ENCODE data around the gene PLD4. TPM values are rescaled to one million over a fixed set of nuclear protein-coding genes. Genes with fewer than 3 reads are reported as not detected.
"Not testable (repeated sequence)": the region's sequence is repeated elsewhere in the genome, so short reads cannot be mapped to it uniquely, and the experiment has no call there.

Gene PLD4
- total RNA-seq, 3 donors from 2014 or later, result 0.38 to 2.2 (median 0.39) TPM

DNA sequence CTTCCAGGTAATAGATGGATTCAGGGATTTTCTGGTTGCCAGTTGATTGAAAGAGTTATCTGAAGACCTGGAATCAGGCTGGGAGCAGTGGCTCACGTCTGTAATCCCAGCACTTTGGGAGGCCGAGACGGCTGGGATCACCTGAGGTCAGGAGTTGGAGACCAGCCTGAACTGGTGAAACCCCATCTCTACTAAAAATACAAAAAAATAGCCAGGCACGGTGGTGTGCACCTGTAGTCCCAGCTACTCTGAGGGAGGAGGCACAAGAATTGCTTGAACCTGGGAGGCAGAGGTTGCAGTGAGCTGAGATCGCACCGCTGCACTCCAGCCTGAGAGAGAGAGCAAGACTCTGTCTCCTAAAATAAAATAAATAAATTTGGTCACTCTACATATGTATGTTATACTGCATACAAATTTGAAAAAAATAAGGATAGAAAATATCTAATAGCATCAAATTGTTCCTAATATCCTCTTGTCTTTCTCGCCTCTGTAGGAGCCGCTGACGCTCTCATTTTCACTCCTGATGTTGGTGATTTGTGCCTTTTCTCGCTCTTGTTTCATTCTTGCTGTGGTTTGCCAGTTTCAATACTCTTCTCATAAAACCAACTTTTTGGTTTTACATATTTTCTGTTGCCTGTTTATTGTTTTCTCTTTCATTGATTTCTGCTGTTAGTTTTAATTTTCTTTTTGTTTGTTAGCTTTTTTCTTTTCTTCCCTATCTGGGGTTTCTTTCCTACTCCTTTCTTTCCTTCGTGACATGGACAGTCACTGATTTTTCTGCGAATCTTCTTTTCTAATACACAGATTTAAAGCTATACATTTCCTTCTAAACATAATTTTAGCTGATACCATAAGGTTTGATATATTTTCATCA lies 23.8 kb upstream of the PLD4 start:
- no peak overlapping the region for H3K4me3 ChIP-seq
- DNase-seq, result no peak
- ATAC-seq, result no peak
- no peaks in the 10 kb centered on the region for H3K9me3 ChIP-seq
- intact Hi-C loops (cut with DNase I, micrococcal nuclease), result no loop called here
- H3K36me3 ChIP-seq (ENCODE audit: low read depth), result no peaks in the 10 kb centered on the region
- no peaks in the 10 kb centered on the region for H3K4me1 ChIP-seq (ENCODE audit: low read depth)
- TF ChIP-seq, protein P1, sequence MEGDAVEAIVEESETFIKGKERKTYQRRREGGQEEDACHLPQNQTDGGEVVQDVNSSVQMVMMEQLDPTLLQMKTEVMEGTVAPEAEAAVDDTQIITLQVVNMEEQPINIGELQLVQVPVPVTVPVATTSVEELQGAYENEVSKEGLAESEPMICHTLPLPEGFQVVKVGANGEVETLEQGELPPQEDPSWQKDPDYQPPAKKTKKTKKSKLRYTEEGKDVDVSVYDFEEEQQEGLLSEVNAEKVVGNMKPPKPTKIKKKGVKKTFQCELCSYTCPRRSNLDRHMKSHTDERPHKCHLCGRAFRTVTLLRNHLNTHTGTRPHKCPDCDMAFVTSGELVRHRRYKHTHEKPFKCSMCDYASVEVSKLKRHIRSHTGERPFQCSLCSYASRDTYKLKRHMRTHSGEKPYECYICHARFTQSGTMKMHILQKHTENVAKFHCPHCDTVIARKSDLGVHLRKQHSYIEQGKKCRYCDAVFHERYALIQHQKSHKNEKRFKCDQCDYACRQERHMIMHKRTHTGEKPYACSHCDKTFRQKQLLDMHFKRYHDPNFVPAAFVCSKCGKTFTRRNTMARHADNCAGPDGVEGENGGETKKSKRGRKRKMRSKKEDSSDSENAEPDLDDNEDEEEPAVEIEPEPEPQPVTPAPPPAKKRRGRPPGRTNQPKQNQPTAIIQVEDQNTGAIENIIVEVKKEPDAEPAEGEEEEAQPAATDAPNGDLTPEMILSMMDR (IDR thresholded peaks at IDR 0.05), result no peak

DNA sequence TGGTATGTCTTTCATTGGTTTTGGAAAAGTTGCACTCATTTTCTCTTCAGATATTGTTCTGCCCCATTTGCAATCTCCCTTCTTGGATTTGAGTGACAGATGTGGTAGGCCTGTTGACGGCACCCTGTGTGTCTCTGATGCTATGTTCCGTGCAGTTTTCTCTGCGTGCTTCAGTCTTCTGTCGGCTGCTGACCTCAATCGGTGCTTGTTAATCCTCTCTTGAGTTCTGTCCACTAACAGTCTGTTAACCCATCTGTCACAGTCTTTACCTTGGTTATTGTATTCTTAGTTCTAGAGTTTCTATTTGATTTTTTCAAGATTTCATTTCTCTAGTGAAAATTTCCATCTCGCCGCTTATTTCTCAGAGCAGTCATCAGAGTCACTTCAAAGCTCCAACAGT lies 20.7 kb upstream of the PLD4 start:
- H3K4me1 ChIP-seq (ENCODE audit: low read depth), result no peaks in the 10 kb centered on the region
- intact Hi-C loops (cut with DNase I, micrococcal nuclease), result no loop called here
- DNase-seq, result no peak
- TF ChIP-seq, protein P1 (IDR thresholded peaks at IDR 0.05), result no peak
- H3K4me3 ChIP-seq, result no peak overlapping the region
- H3K36me3 ChIP-seq (ENCODE audit: low read depth), result no peaks in the 10 kb centered on the region
- H3K9me3 ChIP-seq, result no peaks in the 10 kb centered on the region
- no peak for ATAC-seq

DNA sequence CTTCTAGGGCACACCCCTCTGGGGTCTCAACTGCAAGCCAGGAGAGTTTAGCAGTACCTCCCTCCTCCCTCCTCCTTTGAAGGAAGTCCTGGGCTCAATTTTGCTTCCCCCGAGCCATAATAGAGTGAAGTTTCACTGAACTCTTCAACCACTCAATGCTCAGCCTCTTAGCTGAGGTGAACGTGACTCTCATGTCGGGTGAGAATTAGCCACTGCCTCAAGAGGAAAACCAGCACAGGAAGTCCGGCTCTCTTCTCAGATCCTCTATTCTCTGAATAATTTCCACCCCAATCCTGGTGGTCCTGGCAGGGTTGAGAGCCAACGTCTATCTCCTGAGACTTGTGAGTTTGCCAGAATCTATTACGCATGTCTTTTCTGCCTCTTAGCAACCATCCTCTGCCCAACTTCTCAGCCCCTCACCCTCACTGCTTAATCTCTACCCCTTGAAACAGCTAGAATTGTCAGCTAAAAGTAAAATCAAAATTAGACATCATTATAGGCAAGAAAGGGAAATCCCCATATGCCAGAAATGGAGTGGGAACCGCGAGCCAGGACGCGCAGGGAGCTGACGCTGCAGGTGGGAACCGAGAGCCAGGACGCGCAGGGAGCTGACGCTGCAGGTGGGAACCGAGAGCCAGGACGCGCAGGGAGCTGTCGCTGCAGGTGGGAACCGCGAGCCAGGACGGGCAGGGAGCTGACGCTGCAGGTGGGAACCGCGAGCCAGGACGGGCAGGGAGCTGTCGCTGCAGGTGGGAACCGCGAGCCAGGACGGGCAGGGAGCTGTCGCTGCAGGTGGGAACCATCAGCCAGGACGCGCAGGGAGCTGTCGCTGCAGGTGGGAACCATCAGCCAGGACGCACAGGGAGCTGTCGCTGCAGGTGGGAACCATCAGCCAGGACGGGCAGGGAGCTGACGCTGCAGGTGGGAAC lies 19.8 kb upstream of the PLD4 start:
- H3K36me3 ChIP-seq (ENCODE audit: low read depth); H3K4me3 ChIP-seq; H3K9me3 ChIP-seq; intact Hi-C loops (cut with DNase I, micrococcal nuclease); H3K4me1 ChIP-seq (ENCODE audit: low read depth); ATAC-seq; DNase-seq: not testable (repeated sequence)

DNA sequence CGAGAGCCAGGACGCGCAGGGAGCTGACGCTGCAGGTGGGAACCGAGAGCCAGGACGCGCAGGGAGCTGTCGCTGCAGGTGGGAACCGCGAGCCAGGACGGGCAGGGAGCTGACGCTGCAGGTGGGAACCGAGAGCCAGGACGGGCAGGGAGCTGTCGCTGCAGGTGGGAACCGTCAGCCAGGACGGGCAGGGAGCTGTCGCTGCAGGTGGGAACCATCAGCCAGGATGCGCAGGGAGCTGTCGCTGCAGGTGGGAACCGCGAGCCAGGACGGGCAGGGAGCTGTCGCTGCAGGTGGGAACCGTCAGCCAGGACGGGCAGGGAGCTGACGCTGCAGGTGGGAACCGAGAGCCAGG lies 19.1 kb upstream of the PLD4 start:
- H3K4me1 ChIP-seq (ENCODE audit: low read depth); intact Hi-C loops (cut with DNase I, micrococcal nuclease); H3K4me3 ChIP-seq; H3K9me3 ChIP-seq; ATAC-seq; H3K36me3 ChIP-seq (ENCODE audit: low read depth); DNase-seq: not testable (repeated sequence)

DNA sequence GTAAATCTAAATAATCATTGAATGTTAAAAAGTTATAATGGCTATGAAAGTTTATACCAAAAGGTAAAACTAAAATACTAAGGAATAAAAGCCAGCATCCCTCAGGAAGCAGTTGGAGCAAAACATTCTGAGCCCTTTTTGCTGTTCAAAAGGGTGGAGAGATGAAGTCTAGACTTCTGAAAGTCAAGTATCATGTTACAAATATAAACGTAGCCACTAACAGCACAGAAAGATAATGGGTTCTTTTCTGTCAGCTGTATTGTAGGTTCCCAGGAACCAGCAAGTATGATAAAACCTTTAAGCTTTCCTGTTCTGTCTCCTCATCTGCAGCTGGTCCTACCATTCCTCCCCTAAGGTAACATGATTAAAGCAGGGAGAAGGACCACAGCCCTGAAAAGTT lies 16.4 kb upstream of the PLD4 start:
- intact Hi-C loops (cut with DNase I, micrococcal nuclease), result no loop called here
- Histone ChIP-seq H3K36me3 (ENCODE audit: low read depth) (no peaks in the 10 kb centered on the region), H3K4me3 (no peak overlapping the region), H3K9me3 (peaks cover 8% of the 10 kb centered on the region), H3K4me1 (ENCODE audit: low read depth) (no peaks in the 10 kb centered on the region)
- ATAC-seq (no peak), DNase-seq (no peak)
- TF ChIP-seq, protein P1 (IDR thresholded peaks at IDR 0.05), result no peak

DNA sequence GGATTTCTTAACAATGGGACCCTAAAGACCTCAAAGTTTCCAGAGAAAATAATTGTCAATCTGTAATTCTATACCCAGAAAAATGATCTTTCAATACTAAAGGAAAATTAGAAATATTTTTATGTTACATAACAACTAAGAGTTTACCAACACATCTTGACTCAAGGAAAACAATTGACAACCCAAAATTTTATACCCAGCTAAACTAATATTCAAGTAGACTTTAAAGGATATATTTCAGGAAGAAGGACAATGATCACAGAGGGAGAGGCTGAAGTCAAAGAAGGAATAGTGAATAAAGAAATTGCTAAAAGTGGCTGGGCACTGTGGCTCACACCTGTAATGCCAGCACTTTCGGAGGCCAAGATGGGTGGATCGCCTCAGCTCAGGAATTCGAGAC lies 12.6 kb upstream of the PLD4 start:
- ATAC-seq, result no peak
- intact Hi-C loops (cut with DNase I, micrococcal nuclease), result no loop called here
- H3K9me3 ChIP-seq, result peaks cover 8% of the 10 kb centered on the region

More for the DNA sequence above, 12.6 kb upstream of the PLD4 start:
- no peak for DNase-seq
- H3K4me3 ChIP-seq, result no peak overlapping the region
- TF ChIP-seq, protein P1 (IDR thresholded peaks at IDR 0.05), result no peak
- no peaks in the 10 kb centered on the region for H3K4me1 ChIP-seq (ENCODE audit: low read depth)
- H3K36me3 ChIP-seq (ENCODE audit: low read depth), result no peaks in the 10 kb centered on the region

All from mucosa of descending colon (tissue), 3 donors.